ENCODE results near the gene SPDYC. TPM values are rescaled to one million over a fixed set of nuclear protein-coding genes. Genes with fewer than 3 reads are reported as not detected.

SPDYC gene
- total and polyA plus RNA-seq, 2 of the 13 experiments (the other 11 are each of a cell fraction or from before 2014, with no cell fraction given) = 0.15 to 0.33 TPM

GRCh38 chr11:65183201-65183891 is 13.3 kb downstream of the SPDYC start:
- Histone ChIP-seq H3K27me3 (ENCODE audit: control insufficient read depth in 1 of 2, insufficient read depth in 2 of 2, low read length in 2 of 2) (no peaks in the 10 kb centered on the region; a peak in 1 of 5 replicates), H3K27ac (ENCODE audit: extremely low read length, insufficient read depth, low read length) (no peak overlapping the region), H2AFZ (ENCODE audit: low read length) (no peak overlapping the region), H3K4me2 (ENCODE audit: low read depth, low read length) (peak overlapping the region; percentile 93), H3K4me3 (replicated peaks in 1 of 3; ENCODE audit: insufficient read depth in 1 of 3, low read depth in 2 of 3, low read length in 3 of 3) (peak overlapping the region in 1 of 3 experiments; percentile 94; a peak in 1 of 6 replicates), H4K20me1 (ENCODE audit: insufficient read depth, low read length) (no peaks in the 10 kb centered on the region), H3K9me3 (ENCODE audit: low read length) (no peaks in the 10 kb centered on the region), H3K4me1 (ENCODE audit: insufficient read depth, low read length) (peaks cover 25% of the 10 kb centered on the region), H3K9ac (ENCODE audit: insufficient read depth, low read depth, low read length) (peak overlapping the region; percentile 86; the same call in 1 of the 2 replicates), H3K79me2 (ENCODE audit: insufficient read depth, low read length) (peaks cover 14% of the 10 kb centered on the region), H3K36me3 (replicated peaks in 1 of 2; ENCODE audit: control insufficient read depth in 1 of 2, insufficient read depth in 2 of 2, low read length in 2 of 2) (peaks cover 7 to 22% of the 10 kb centered on the region in 2 experiments; a peak in 4 of 5 replicates)
- CTCF ChIA-PET (ENCODE audit: low intra/inter-chr PET ratio, low total read pairs) = no interaction called here
- intact Hi-C loops (cut with micrococcal nuclease; ENCODE audit: unreplicated experiment) (no loop called here), in situ Hi-C loops (cut with HindIII; ENCODE audit: extremely low pct_ligation_motif_present, low pct_unique_long_range_greater_than_20kb) (loop anchor here (5.0 kb wide), 1 partner anchor 71 kb away; the partner anchor contains the start of gene TM7SF2)
- WGBS (ENCODE audit: low lambda C conversion rate) = 91% methylated on average over 15 of the region's 19 CpGs
- ATAC-seq = no peak
- no TSS peak for BruUV-seq (replicated peaks)
- no peak for FAIRE-seq
- POLR2A ChIA-PET = interaction anchor here (1.2 to 6.2 kb wide), 5 partner anchors 15 to 87 kb away, joined by 5 to 85 read pairs (median 43); partner anchors contain the start of genes POLA2, SPDYC, SYVN1 and TM7SF2
- DNase-seq (ENCODE audit: low spot score) = no peak
- no peak for TF ChIP-seq TFDP1 (CRISPR knock-in tag; IDR thresholded peaks at IDR 0.05; ENCODE audit: borderline replicate concordance)
- TF ChIP-seq ZBTB33 (CRISPR knock-in tag; IDR thresholded peaks at IDR 0.05) = no peak
- no peak for TF ChIP-seq ZNF616 (CRISPR knock-in tag; IDR thresholded peaks at IDR 0.05; ENCODE audit: low read depth)
- no peak for TF ChIP-seq ZKSCAN8 (CRISPR knock-in tag; IDR thresholded peaks at IDR 0.05; ENCODE audit: borderline replicate concordance)
- TF ChIP-seq AKAP8 (CRISPR knock-in tag; IDR thresholded peaks at IDR 0.05) = no peak
- no peak for TF ChIP-seq ZNF691 (CRISPR knock-in tag; IDR thresholded peaks at IDR 0.05; ENCODE audit: borderline replicate concordance, low read depth)
- no peak for TF ChIP-seq IRF2 (CRISPR knock-in tag; IDR thresholded peaks at IDR 0.05)
- TF ChIP-seq ZNF562 (CRISPR knock-in tag; IDR thresholded peaks at IDR 0.05; ENCODE audit: borderline replicate concordance) = no peak
- TF ChIP-seq YEATS4 (CRISPR knock-in tag; IDR thresholded peaks at IDR 0.05; ENCODE audit: borderline replicate concordance) = no peak
- TF ChIP-seq ZFY (CRISPR knock-in tag; IDR thresholded peaks at IDR 0.05) = no peak
- no peak for TF ChIP-seq BRF2 (CRISPR knock-in tag; IDR thresholded peaks at IDR 0.05)
- no peak for TF ChIP-seq ZBTB4 (CRISPR knock-in tag; IDR thresholded peaks at IDR 0.05; ENCODE audit: borderline replicate concordance)
- no peak for TF ChIP-seq ZNF124 (CRISPR knock-in tag; IDR thresholded peaks at IDR 0.05)

Measured in HepG2 (cell line).